IMR-90 (cell line): Measurements from ENCODE around the gene ANKRD37. TPM values are rescaled to one million over a fixed set of nuclear protein-coding genes. Genes with fewer than 3 reads are reported as not detected.

ENCODE experiments used
- ATAC-seq: fragments of 200-7000 bp; cut with Tn5 transposase; 2 replicates; pipeline ENCODE4 v1.9.1; 2020; ENCODE audit warnings: low read depth, mild to moderate bottlenecking, moderate library complexity
- BruUV-seq: library from RNA; stranded (reverse); fragments of 400-500 nt; replicated peaks from 2 replicates; lab custom pipeline; 2021; lab: Mats Ljungman, UMichigan
- CTCF ChIA-PET: fragments of 300-600 bp; formaldehyde crosslinking; extraction: SDS; loops from one replicate; lab custom pipeline; 2021; ENCODE audit warnings: antibody characterized with exemption; lab: Yijun Ruan, JAX
- POLR2A ChIA-PET: fragments of 300-600 bp; sonication (Branson Sonifier 250); formaldehyde crosslinking; loops from one replicate; lab custom pipeline; 2022; ENCODE audit warnings: antibody characterized with exemption; ENCODE audit not compliant: unreplicated experiment; lab: Charles Lee
- DNase-seq: peaks from one replicate; pipeline ENCODE4 v3.0.0; 2013
- H2AFZ ChIP-seq: replicated peaks from 2 replicates; pipeline ENCODE3; 2013; ENCODE audit warnings: low read length, mild to moderate bottlenecking; ENCODE audit not compliant: poor library complexity
- H2AK5ac ChIP-seq: 2 replicates; pipeline ENCODE4 v1.6.1; 2013; ENCODE audit warnings: low read depth, low read length, inconsistent platforms
- H2AK9ac ChIP-seq: replicated peaks from 2 replicates; pipeline ENCODE3; 2013; ENCODE audit warnings: mild to moderate bottlenecking, low read depth, low read length, moderate library complexity; ENCODE audit not compliant: poor library complexity
- H2BK120ac ChIP-seq: 2 replicates; pipeline ENCODE4 v1.6.1; 2013; ENCODE audit warnings: low read depth, low read length, inconsistent platforms
- H2BK15ac ChIP-seq: 3 replicates; pipeline ENCODE4 v1.6.1; 2013; ENCODE audit warnings: low read depth, low read length, inconsistent platforms
- H2BK20ac ChIP-seq: 2 replicates; pipeline ENCODE4 v1.6.1; 2013; ENCODE audit warnings: low read depth, mild to moderate bottlenecking, inconsistent platforms, low read length, moderate library complexity
- H2BK5ac ChIP-seq: 2 replicates; pipeline ENCODE4 v1.6.1; 2013; ENCODE audit warnings: mild to moderate bottlenecking, low read depth, low read length, inconsistent platforms; ENCODE audit not compliant: poor library complexity, severe bottlenecking
- H3K14ac ChIP-seq: replicated peaks from 2 replicates; pipeline ENCODE4 v1.6.1; 2013; ENCODE audit warnings: low read depth, low read length, inconsistent platforms
- H3K18ac ChIP-seq: 2 replicates; pipeline ENCODE4 v1.6.1; 2013; ENCODE audit warnings: low read depth, low read length, control low read depth
- H3K23ac ChIP-seq: 2 replicates; pipeline ENCODE4 v1.6.1; 2013; ENCODE audit warnings: low read depth, low read length, inconsistent platforms
- H3K27ac ChIP-seq: 2 replicates; pipeline ENCODE4 v1.5.1; 2013; ENCODE audit warnings: mild to moderate bottlenecking, control low read depth, low read length; ENCODE audit not compliant: insufficient read depth
- H3K27me3 ChIP-seq: 2 replicates; pipeline ENCODE4 v1.6.1; 2013; ENCODE audit warnings: low read length; ENCODE audit not compliant: control insufficient read depth, insufficient read depth
- H3K36me3 ChIP-seq: 2 replicates; pipeline ENCODE4 v1.6.1; 2013; ENCODE audit warnings: low read length, mixed read lengths; ENCODE audit not compliant: control insufficient read depth, insufficient read depth
- H3K4ac ChIP-seq: 2 replicates; pipeline ENCODE4 v1.6.1; 2013; ENCODE audit warnings: low read depth, low read length, inconsistent platforms
- H3K4me1 ChIP-seq: 2 replicates; pipeline ENCODE4 v1.6.1; 2013; ENCODE audit warnings: low read length, mixed read lengths; ENCODE audit not compliant: control insufficient read depth, insufficient read depth
- H3K4me2 ChIP-seq: 2 replicates; pipeline ENCODE4 v1.6.1; 2013; ENCODE audit warnings: low read depth, mild to moderate bottlenecking, control low read depth, low read length, moderate library complexity
- H3K4me3 ChIP-seq: 2 replicates; pipeline ENCODE4 v1.5.1; 2013; ENCODE audit warnings: low read depth, mild to moderate bottlenecking, control low read depth, low read length, moderate library complexity; ENCODE audit not compliant: insufficient read depth
- H3K56ac ChIP-seq: 2 replicates; pipeline ENCODE4 v1.6.1; 2013; ENCODE audit warnings: low read length, inconsistent platforms; ENCODE audit not compliant: insufficient read depth; ENCODE audit errors: extremely low read depth
- H3K79me1 ChIP-seq, 2 experiments: 2 replicates each; pipeline ENCODE4 v1.6.1; 2013; ENCODE audit warnings: low read length in 2 of 2, inconsistent platforms in 1 of 2, low read depth in 1 of 2
- H3K9ac ChIP-seq: 2 replicates; pipeline ENCODE4 v1.6.1; 2013; ENCODE audit warnings: low read depth, low read length, control low read depth
- H3K9me1 ChIP-seq: 2 replicates; pipeline ENCODE4 v1.6.1; 2013; ENCODE audit warnings: low read length, inconsistent platforms; ENCODE audit not compliant: insufficient read depth
- H3K9me3 ChIP-seq: 2 replicates; pipeline ENCODE4 v1.6.1; 2013; ENCODE audit warnings: low read length; ENCODE audit not compliant: control insufficient read depth, insufficient read depth
- H4K20me1 ChIP-seq: 2 replicates; pipeline ENCODE4 v1.6.1; 2013; ENCODE audit warnings: low read length, inconsistent platforms; ENCODE audit not compliant: insufficient read depth
- H4K5ac ChIP-seq: 2 replicates; pipeline ENCODE4 v1.6.1; 2013; ENCODE audit warnings: mild to moderate bottlenecking, low read depth, low read length, control low read depth
- H4K8ac ChIP-seq, 2 experiments: 2 replicates each; pipeline ENCODE4 v1.6.1; 2013; ENCODE audit warnings: low read depth in 2 of 2, low read length in 2 of 2, control low read depth in 1 of 2, inconsistent platforms in 1 of 2
- H4K91ac ChIP-seq: 2 replicates; pipeline ENCODE4 v1.6.1; 2013; ENCODE audit warnings: low read depth, low read length, inconsistent platforms; ENCODE audit not compliant: insufficient read depth
- BHLHE40 ChIP-seq: fragments of 150-350 bp; IDR thresholded peaks from 2 replicates; pipeline ENCODE4 v1.6.1; 2016; ENCODE audit warnings: mild to moderate bottlenecking, low read depth, low read length
- CEBPB ChIP-seq: IDR thresholded peaks from 2 replicates; pipeline ENCODE4 v1.6.1; 2012; ENCODE audit warnings: low read depth, low read length, improper control_type of control experiment
- CHD1 ChIP-seq: IDR thresholded peaks from 2 replicates; pipeline ENCODE4 v1.6.1; 2012; ENCODE audit warnings: low read depth, low read length, improper control_type of control experiment
- ELK1 ChIP-seq: fragments of 150-350 bp; IDR thresholded peaks from 2 replicates; pipeline ENCODE4 v1.6.1; 2016; ENCODE audit warnings: low read depth, mild to moderate bottlenecking, low read length, moderate library complexity, borderline replicate concordance
- FOS ChIP-seq: fragments of 150-350 bp; IDR thresholded peaks from 2 replicates; pipeline ENCODE4 v1.6.1; 2016; ENCODE audit warnings: low read depth, low read length
- MAFK ChIP-seq: IDR thresholded peaks from 2 replicates; pipeline ENCODE4 v1.6.1; 2012; ENCODE audit warnings: low read depth, low read length, improper control_type of control experiment
- MAZ ChIP-seq: IDR thresholded peaks from 2 replicates; pipeline ENCODE4 v1.6.1; 2012; ENCODE audit warnings: low read depth, mild to moderate bottlenecking, low read length, improper control_type of control experiment, moderate library complexity, borderline replicate concordance
- MXI1 ChIP-seq: IDR thresholded peaks from 2 replicates; pipeline ENCODE4 v1.6.1; 2012; ENCODE audit warnings: low read depth, mild to moderate bottlenecking, low read length, moderate library complexity, borderline replicate concordance
- NFE2L2 ChIP-seq: fragments of 150-350 bp; IDR thresholded peaks from 2 replicates; pipeline ENCODE4 v1.6.1; 2016; ENCODE audit warnings: low read depth, mild to moderate bottlenecking, low read length
- POLR2A ChIP-seq: IDR thresholded peaks from 2 replicates; pipeline ENCODE4 v1.6.1; 2012; ENCODE audit warnings: mild to moderate bottlenecking, low read depth, low read length
- RAD21 ChIP-seq: IDR thresholded peaks from 2 replicates; pipeline ENCODE4 v1.6.1; 2012; ENCODE audit warnings: low read length, improper control_type of control experiment
- RCOR1 ChIP-seq: IDR thresholded peaks from 2 replicates; pipeline ENCODE4 v1.6.1; 2012; ENCODE audit warnings: mild to moderate bottlenecking, low read length, improper control_type of control experiment; ENCODE audit not compliant: insufficient replicate concordance
- RFX5 ChIP-seq: IDR thresholded peaks from 2 replicates; pipeline ENCODE4 v1.8.0; 2012; ENCODE audit warnings: low read depth, mild to moderate bottlenecking, low read length, moderate library complexity
- SMC3 ChIP-seq: fragments of 150-350 bp; IDR thresholded peaks from 2 replicates; pipeline ENCODE4 v1.6.1; 2016; ENCODE audit warnings: low read depth, mild to moderate bottlenecking, antibody characterized with exemption, low read length, moderate library complexity
- USF2 ChIP-seq: fragments of 150-350 bp; IDR thresholded peaks from 2 replicates; pipeline ENCODE4 v1.6.1; 2017; ENCODE audit warnings: mild to moderate bottlenecking, antibody characterized with exemption, low read length, low read depth
- WGBS, 2 experiments: methylation state at CpG; one replicate each; pipeline versions ENCODE4 v1.1.5 to v1.1.7; 2013; ENCODE audit warnings: missing lambda C conversion rate in 2 of 2; ENCODE audit not compliant: insufficient read length in 1 of 2; ENCODE audit errors: extremely low coverage in 2 of 2; 5-methylcytosine and 5-hydroxymethylcytosine counted together
- dilution Hi-C: fragments of 300-500 bp; cut with HindIII; formaldehyde crosslinking; loops from one replicate; pipeline ENCODE4 v1.14.3; 2018; ENCODE audit warnings: low sequenced_read_pairs; ENCODE audit not compliant: unreplicated experiment
- in situ Hi-C: fragments of 300-500 bp; cut with MboI; formaldehyde crosslinking; loops from 3 replicates; pipeline ENCODE4 v1.14.3; 2019; ENCODE audit warnings: low sequenced_read_pairs, inconsistent platforms, mixed read lengths
- intact Hi-C: fragments of 100-400 bp; cut with micrococcal nuclease; formaldehyde crosslinking; loops from 2 replicates; pipeline ENCODE4 v1.10.0; 2022
- polyA plus RNA-seq, 3 experiments: library from polyadenylated mRNA; depleted of rRNA; stranded (reverse); fragments of >200 nt; gene quantifications; 2 replicates each; pipeline ENCODE4 v1.2.3, GENCODE V29; 2012; ENCODE audit warnings: low replicate concordance in 1 of 3
- total RNA-seq: library from RNA; depleted of rRNA; stranded (reverse); fragments of >200 nt; gene quantifications from 2 replicates; pipeline ENCODE4 v1.2.3, GENCODE V29; 2012
- TF ChIP-seq, protein P1 (sequence below): conservative IDR thresholded peaks from 2 replicates; pipeline ENCODE4 v1.5.1; 2012; ENCODE audit warnings: mild to moderate bottlenecking, low read depth, low read length, improper control_type of control experiment

The ANKRD37 gene
- total and polyA plus RNA-seq, 2 of the 4 experiments (the other 2 are of a cell fraction), result 7.1 to 8.2 TPM

GRCh38 chr4:185357211-185357610 is 39.4 kb upstream of the ANKRD37 start:
- no TSS peak for BruUV-seq
- in situ Hi-C loops, result no loop called here

More at GRCh38 chr4:185357211-185357610, 39.4 kb upstream of the ANKRD37 start:
- DNase-seq (no peak), ATAC-seq (no peak)
- Histone ChIP-seq H3K27ac (no peak overlapping the region), H3K14ac (no peak overlapping the region), H2BK15ac (no peak overlapping the region), H4K5ac (no peak overlapping the region), H2BK5ac (no peak overlapping the region), H2AK9ac (no peak overlapping the region), H3K36me3 (peaks cover 12% of the 10 kb centered on the region), H3K9me3 (no peaks in the 10 kb centered on the region), H3K18ac (no peak overlapping the region), H2BK120ac (no peak overlapping the region), H3K56ac (no peak overlapping the region), H3K9me1 (0 out of 2 replicates have a peak, but pooled peaks cover 3% of the 10 kb centered on the region), H4K8ac (no peak overlapping the region), H3K9ac (no peak overlapping the region), H3K4me3 (no peak overlapping the region), H3K79me1 (no peaks in the 10 kb centered on the region), H3K23ac (no peak overlapping the region), H2AK5ac (no peak overlapping the region), H4K91ac (no peak overlapping the region), H3K4ac (no peak overlapping the region), H2AFZ (no peak overlapping the region), H3K4me2 (no peak overlapping the region), H3K27me3 (no peaks in the 10 kb centered on the region), H2BK20ac (no peak overlapping the region), H4K20me1 (no peaks in the 10 kb centered on the region), H3K4me1 (peaks cover 5% of the 10 kb centered on the region)
- dilution Hi-C loops (no loop called here), intact Hi-C loops (no loop called here)
- POLR2A ChIA-PET, result no interaction called here
- 78% methylated on average over 3 of the region's 5 CpGs; no CpG with 5 or more reads in 1 of the 2 experiments for whole genome bisulfite sequencing, 2 experiments
- CTCF ChIA-PET, result no interaction called here
- TF ChIP-seq MAFK (no peak), BHLHE40 (no peak), SMC3 (no peak), CHD1 (no peak), USF2 (no peak), MAZ (no peak), POLR2A (no peak), ELK1 (no peak), FOS (no peak), NFE2L2 (no peak), RFX5 (no peak), CEBPB (no peak), RCOR1 (no peak), MXI1 (no peak), RAD21 (no peak)
- TF ChIP-seq, protein P1, sequence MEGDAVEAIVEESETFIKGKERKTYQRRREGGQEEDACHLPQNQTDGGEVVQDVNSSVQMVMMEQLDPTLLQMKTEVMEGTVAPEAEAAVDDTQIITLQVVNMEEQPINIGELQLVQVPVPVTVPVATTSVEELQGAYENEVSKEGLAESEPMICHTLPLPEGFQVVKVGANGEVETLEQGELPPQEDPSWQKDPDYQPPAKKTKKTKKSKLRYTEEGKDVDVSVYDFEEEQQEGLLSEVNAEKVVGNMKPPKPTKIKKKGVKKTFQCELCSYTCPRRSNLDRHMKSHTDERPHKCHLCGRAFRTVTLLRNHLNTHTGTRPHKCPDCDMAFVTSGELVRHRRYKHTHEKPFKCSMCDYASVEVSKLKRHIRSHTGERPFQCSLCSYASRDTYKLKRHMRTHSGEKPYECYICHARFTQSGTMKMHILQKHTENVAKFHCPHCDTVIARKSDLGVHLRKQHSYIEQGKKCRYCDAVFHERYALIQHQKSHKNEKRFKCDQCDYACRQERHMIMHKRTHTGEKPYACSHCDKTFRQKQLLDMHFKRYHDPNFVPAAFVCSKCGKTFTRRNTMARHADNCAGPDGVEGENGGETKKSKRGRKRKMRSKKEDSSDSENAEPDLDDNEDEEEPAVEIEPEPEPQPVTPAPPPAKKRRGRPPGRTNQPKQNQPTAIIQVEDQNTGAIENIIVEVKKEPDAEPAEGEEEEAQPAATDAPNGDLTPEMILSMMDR, result no peak
